A549 (cell line): ENCODE results near the gene CER1. TPM values are rescaled to one million over a fixed set of nuclear protein-coding genes. Genes with fewer than 3 reads are reported as not detected.
"Not testable (repeated sequence)": the region's sequence is repeated elsewhere in the genome, so short reads cannot be mapped to it uniquely, and the experiment has no call there.

Experiments used
- ATAC-seq, 2 experiments: fragments of 200-7000 bp in 1 of 2; fragments of >200 bp in 1 of 2; cut with Nextera tagmentation in 1 of 2; cut with Tn5 transposase in 1 of 2; 3 replicates each; pipeline versions ENCODE4 v1.8.0 to v1.9.1; 2018 to 2020; ENCODE audit warnings: mild to moderate bottlenecking in 1 of 2, moderate library complexity in 1 of 2
- CTCF ChIA-PET: fragments of 300-600 bp; sonication (Branson Sonifier 250); formaldehyde crosslinking; extraction: SDS; loops from one replicate; lab custom pipeline; 2021; ENCODE audit warnings: antibody characterized with exemption, inconsistent platforms; lab: Yijun Ruan, JAX
- POLR2A ChIA-PET: fragments of 350-600 bp; formaldehyde crosslinking; extraction: SDS; loops from one replicate; lab custom pipeline; 2021; ENCODE audit warnings: antibody characterized with exemption, inconsistent platforms; lab: Yijun Ruan, JAX
- DNase-seq, 2 experiments: peaks; one replicate each; pipeline versions ENCODE4 v3.0.0 to v3.0.0-alpha.2; 2011 to 2016; ENCODE audit warnings: low read depth in 1 of 2, low spot score in 1 of 2
- FAIRE-seq: peaks from 2 replicates; lab custom pipeline; 2011; peaks lifted over from hg19 to GRCh38; lab: Jason Lieb, UNC
- H3K27ac ChIP-seq, 2 experiments: fragments of >200 bp; sonication (Bioruptor Twin); formaldehyde crosslinking; 3 replicates each; pipeline ENCODE4 v1.5.1; 2016 to 2017
- H3K4me1 ChIP-seq: fragments of >200 bp; sonication (Bioruptor Twin); formaldehyde crosslinking; 3 replicates; pipeline ENCODE4 v1.6.1; 2016
- H3K4me2 ChIP-seq: fragments of >200 bp; sonication (Bioruptor Twin); formaldehyde crosslinking; 3 replicates; pipeline ENCODE4 v1.6.1; 2016
- H3K4me3 ChIP-seq: fragments of >200 bp; sonication (Bioruptor Twin); formaldehyde crosslinking; 3 replicates; pipeline ENCODE4 v1.5.1; 2016
- H3K9me3 ChIP-seq: fragments of >200 bp; sonication (Bioruptor Twin); formaldehyde crosslinking; 3 replicates; pipeline ENCODE4 v1.6.1; 2016
- BCL3 ChIP-seq: fragments of >200 bp; sonication (Bioruptor Twin); formaldehyde crosslinking; IDR thresholded peaks from 3 replicates; pipeline ENCODE4 v1.6.1; 2016
- BHLHE40 ChIP-seq: IDR thresholded peaks from 2 replicates; pipeline ENCODE4 v1.6.1; 2012; ENCODE audit warnings: low read depth, low read length, inconsistent platforms
- EHMT2 ChIP-seq: fragments of 200-600 bp; sonication (generic); IDR thresholded peaks from 2 replicates; pipeline ENCODE4 v1.6.1; 2016; ENCODE audit warnings: antibody characterized with exemption, low read depth, mild to moderate bottlenecking, moderate library complexity
- ELK1 ChIP-seq: fragments of 150-350 bp; IDR thresholded peaks from 2 replicates; pipeline ENCODE4 v1.6.1; 2014; ENCODE audit warnings: low read depth, mild to moderate bottlenecking, low read length
- ESRRA ChIP-seq: fragments of 150-350 bp; IDR thresholded peaks from 2 replicates; pipeline ENCODE4 v1.6.1; 2014; ENCODE audit warnings: mild to moderate bottlenecking, low read length, borderline replicate concordance
- FOSB ChIP-seq: fragments of 250-450 bp; sonication (Bioruptor Pico); IDR thresholded peaks from 2 replicates; pipeline ENCODE4 v1.5.0; 2020; ENCODE audit warnings: mild to moderate bottlenecking, moderate library complexity
- FOSL2 ChIP-seq, 2 experiments: fragments of 450-650 bp in 1 of 2; fragments of >200 bp in 1 of 2; sonication (Bioruptor Twin) in 1 of 2; formaldehyde crosslinking; IDR thresholded peaks; 2 replicates each; pipeline versions ENCODE4 v1.5.0 to v1.6.1; 2016 to 2020; ENCODE audit warnings: mild to moderate bottlenecking in 1 of 2, moderate library complexity in 1 of 2
- FOXS1 ChIP-seq: fragments of 250-450 bp; sonication (Bioruptor Pico); IDR thresholded peaks from 2 replicates; pipeline ENCODE4 v1.5.0; 2020; ENCODE audit warnings: mild to moderate bottlenecking, moderate library complexity
- HEYL ChIP-seq: fragments of 250-450 bp; sonication (Bioruptor Pico); IDR thresholded peaks from 2 replicates; pipeline ENCODE4 v1.8.0; 2021; ENCODE audit warnings: mild to moderate bottlenecking, moderate library complexity
- HOXA7 ChIP-seq: fragments of 250-450 bp; sonication (Bioruptor Pico); IDR thresholded peaks from 2 replicates; pipeline ENCODE4 v1.5.0; 2020; ENCODE audit warnings: mild to moderate bottlenecking, moderate library complexity
- HOXB13 ChIP-seq: fragments of 250-450 bp; sonication (Bioruptor Pico); IDR thresholded peaks from 2 replicates; pipeline ENCODE4 v1.5.0; 2020; ENCODE audit warnings: low read depth, mild to moderate bottlenecking, moderate library complexity
- JUNB ChIP-seq: fragments of >200 bp; sonication (Bioruptor Twin); formaldehyde crosslinking; IDR thresholded peaks from 2 replicates; pipeline ENCODE4 v1.6.1; 2016
- KDM1A ChIP-seq: fragments of 200-600 bp; sonication (generic); IDR thresholded peaks from 2 replicates; pipeline ENCODE4 v1.6.1; 2016; ENCODE audit warnings: low read depth, mild to moderate bottlenecking
- MAFK ChIP-seq: fragments of 450-650 bp; IDR thresholded peaks from 2 replicates; pipeline ENCODE4 v1.6.1; 2014; ENCODE audit not compliant: partially characterized antibody
- POLR2AphosphoS2 ChIP-seq: conservative IDR thresholded peaks from 2 replicates; pipeline ENCODE4 v1.6.1; 2012; ENCODE audit warnings: low read length, improper control_type of control experiment, inconsistent platforms
- RARB ChIP-seq: fragments of 250-450 bp; sonication (Bioruptor Pico); IDR thresholded peaks from 2 replicates; pipeline ENCODE4 v1.8.0; 2021; ENCODE audit warnings: mild to moderate bottlenecking, moderate library complexity
- RFX5 ChIP-seq: fragments of 450-650 bp; IDR thresholded peaks from 2 replicates; pipeline ENCODE4 v1.7.1; 2014; ENCODE audit warnings: antibody characterized with exemption, mild to moderate bottlenecking, moderate library complexity
- TP53 ChIP-seq: fragments of 250-450 bp; sonication (Bioruptor Pico); IDR thresholded peaks from 2 replicates; pipeline ENCODE4 v1.5.0; 2021; ENCODE audit warnings: mild to moderate bottlenecking, moderate library complexity
- ZC3H11A ChIP-seq: fragments of 450-650 bp; IDR thresholded peaks from 2 replicates; pipeline ENCODE4 v1.6.1; 2014; ENCODE audit warnings: antibody characterized with exemption, mild to moderate bottlenecking
- ZNF302 ChIP-seq: fragments of 250-450 bp; sonication (Bioruptor Pico); IDR thresholded peaks from 2 replicates; pipeline ENCODE4 v1.9.0; 2021; ENCODE audit warnings: inconsistent platforms, mild to moderate bottlenecking, moderate library complexity
- WGBS: methylation state at CpG from one replicate; pipeline ENCODE4 v1.1.6; 2017; ENCODE audit errors: missing lambda C conversion rate; 5-methylcytosine and 5-hydroxymethylcytosine counted together
- polyA plus RNA-seq, 4 experiments: library from polyadenylated mRNA; depleted of rRNA in 3 of 4; stranded (reverse); fragments of >200 nt; fragmentation: RNase III in 1 of 4; extraction: RNeasy Plus Mini Kit Qiagen cat#74134 plus additional on column Dnase treatment in 1 of 4; gene quantifications; 2 replicates in 3 of 4; 3 replicates in 1 of 4; pipeline ENCODE4 v1.2.3, GENCODE V29; 2011 to 2017

The CER1 gene
- polyA plus RNA-seq, 2 of the 4 experiments (the other 2 are of a cell fraction): not detected

GRCh38 chr9:14687042-14687719, 35.4 kb downstream of the CER1 start (continued):
- TF ChIP-seq TP53 (CRISPR knock-in tag): no peak
- TF ChIP-seq ZC3H11A: no peak
- no peak for TF ChIP-seq JUNB
- TF ChIP-seq ESRRA: no peak
- TF ChIP-seq BHLHE40: no peak

- FAIRE-seq (no peak), DNase-seq (no peak), ATAC-seq (no peak)
- ChIA-PET POLR2A (no interaction called here), CTCF (no interaction called here)
- no peak overlapping the region for H3K4me2 ChIP-seq
- TF ChIP-seq RARB (no peak), FOSL2 (IDR thresholded peaks at IDR 0.05) (no peak), FOSL2 (CRISPR knock-in tag; IDR thresholded peaks at IDR 0.05) (no peak), KDM1A (no peak)
- TF ChIP-seq, all 56 proteins: peak for 0
- H3K27ac ChIP-seq: no peak overlapping the region
- 0 out of 3 replicates have a peak, but pooled peaks cover 1% of the 10 kb centered on the region for H3K4me1 ChIP-seq
- no peaks in the 10 kb centered on the region for H3K9me3 ChIP-seq
- H3K4me3 ChIP-seq: no peak overlapping the region
These were observed 36.4 kb downstream of the CER1 start for GRCh38 chr9:14686168-14686567.

GRCh38 chr9:14682616-14683015, 39.9 kb downstream of the CER1 start:
- H3K4me2 ChIP-seq, FAIRE-seq, H3K4me1 ChIP-seq, CTCF ChIA-PET, DNase-seq, POLR2A ChIA-PET, H3K4me3 ChIP-seq, ATAC-seq, H3K9me3 ChIP-seq, H3K27ac ChIP-seq: not testable (repeated sequence)
- 86% methylated on average over 4 of the region's 4 CpGs for WGBS

GRCh38 chr9:14678776-14679175, 43.8 kb downstream of the CER1 start:
- H3K4me3 ChIP-seq: no peak overlapping the region
- FAIRE-seq: no peak
- no peak overlapping the region for H3K27ac ChIP-seq
- no peaks in the 10 kb centered on the region for H3K9me3 ChIP-seq
- POLR2A ChIA-PET: no interaction called here
- H3K4me1 ChIP-seq: no peaks in the 10 kb centered on the region
- 61% methylated on average over 3 of the region's 3 CpGs for WGBS
- no peak for ATAC-seq
- no peak overlapping the region for H3K4me2 ChIP-seq
- no peak for DNase-seq
- TF ChIP-seq FOSB (no peak), HOXA7 (CRISPR knock-in tag) (no peak), MAFK (no peak), ZC3H11A (no peak), FOXS1 (CRISPR knock-in tag) (no peak), HOXB13 (CRISPR knock-in tag) (no peak), ELK1 (no peak), POLR2AphosphoS2 (no peak), EHMT2 (no peak), HEYL (CRISPR knock-in tag) (no peak), ZNF302 (no peak), BCL3 (no peak), RFX5 (no peak)
- CTCF ChIA-PET: no interaction called here
